H1 (cell line): ENCODE measurements around the gene NOTUM. TPM values are rescaled to one million over a fixed set of nuclear protein-coding genes. Genes with fewer than 3 reads are reported as not detected.

Experiments used
- CTCF ChIA-PET: fragments of 300-600 bp; sonication (Branson Sonifier 250); formaldehyde crosslinking; loops from one replicate; lab custom pipeline; 2021; ENCODE audit not compliant: partially characterized antibody; lab: Charles Lee
- POLR2A ChIA-PET: fragments of 300-600 bp; sonication (Branson Sonifier 250); formaldehyde crosslinking; loops from one replicate; lab custom pipeline; 2021; ENCODE audit warnings: inconsistent platforms; ENCODE audit not compliant: partially characterized antibody; lab: Charles Lee
- DNase-seq, 2 experiments: peaks; one replicate each; pipeline versions ENCODE4 v3.0.0 to v3.0.0-alpha.2; 2010 to 2022; ENCODE audit warnings: low spot score in 2 of 2, low read depth in 1 of 2, mixed read lengths in 1 of 2
- FAIRE-seq: peaks from 2 replicates; lab custom pipeline; 2011; peaks lifted over from hg19 to GRCh38; lab: Jason Lieb, UNC
- H2AFZ ChIP-seq: 2 replicates; pipeline ENCODE4 v1.8.1; 2012; ENCODE audit warnings: low read length, inconsistent platforms
- H2AK5ac ChIP-seq: 2 replicates; pipeline ENCODE4 v1.6.1; 2013; ENCODE audit warnings: low read depth, low read length
- H2BK120ac ChIP-seq: replicated peaks from 2 replicates; pipeline ENCODE3; 2013; ENCODE audit warnings: low read depth, low read length, inconsistent platforms
- H2BK12ac ChIP-seq: 2 replicates; pipeline ENCODE4 v1.6.1; 2013; ENCODE audit warnings: low read depth, low read length
- H2BK15ac ChIP-seq: 2 replicates; pipeline ENCODE4 v1.6.1; 2013; ENCODE audit warnings: low read length
- H2BK20ac ChIP-seq: 2 replicates; pipeline ENCODE4 v1.6.1; 2013; ENCODE audit warnings: low read length
- H2BK5ac ChIP-seq: 2 replicates; pipeline ENCODE4 v1.6.1; 2013; ENCODE audit warnings: low read depth, low read length
- H3K14ac ChIP-seq: 2 replicates; pipeline ENCODE4 v1.6.1; 2013; ENCODE audit warnings: inconsistent platforms; ENCODE audit not compliant: insufficient read length
- H3K18ac ChIP-seq: 2 replicates; pipeline ENCODE4 v1.6.1; 2013; ENCODE audit warnings: low read length; ENCODE audit errors: extremely low read depth
- H3K23ac ChIP-seq: 2 replicates; pipeline ENCODE4 v1.6.1; 2013; ENCODE audit warnings: inconsistent platforms; ENCODE audit not compliant: insufficient read length
- H3K23me2 ChIP-seq: 2 replicates; pipeline ENCODE4 v1.6.1; 2013; ENCODE audit warnings: low read depth, low read length
- H3K27ac ChIP-seq: 2 replicates; pipeline ENCODE4 v1.6.1; 2011; ENCODE audit warnings: low read depth, low read length, inconsistent platforms
- H3K27me3 ChIP-seq, 4 experiments: replicated peaks in 1 of 4; 1 replicate in 1 of 4; 2 replicates in 3 of 4; pipeline versions ENCODE4 v1.6.1 to v1.8.1; 2011 to 2013; ENCODE audit warnings: low read length in 3 of 4, mild to moderate bottlenecking in 3 of 4, inconsistent platforms in 2 of 4, mixed read lengths in 2 of 4, moderate library complexity in 1 of 4; ENCODE audit not compliant: control insufficient read depth in 3 of 4, insufficient read depth in 3 of 4; ENCODE audit errors: extremely low read depth in 1 of 4
- H3K36me3 ChIP-seq, 4 experiments: 2 replicates each; pipeline versions ENCODE4 v1.6.1 to v1.8.1; 2011 to 2013; ENCODE audit warnings: mild to moderate bottlenecking in 4 of 4, low read length in 3 of 4, moderate library complexity in 2 of 4, control low read depth in 1 of 4, inconsistent platforms in 1 of 4; ENCODE audit not compliant: insufficient read depth in 4 of 4, control insufficient read depth in 2 of 4
- H3K4ac ChIP-seq: replicated peaks from 2 replicates; pipeline ENCODE3; 2013; ENCODE audit warnings: low read length, low read depth, mixed read lengths, inconsistent platforms; ENCODE audit not compliant: insufficient read length
- H3K4me1 ChIP-seq, 4 experiments: replicated peaks in 1 of 4; 1 replicate in 1 of 4; 2 replicates in 3 of 4; pipeline versions ENCODE4 v1.6.1 to v1.8.1; 2011 to 2013; ENCODE audit warnings: low read length in 3 of 4, inconsistent platforms in 2 of 4, mixed read lengths in 1 of 4; ENCODE audit not compliant: insufficient read depth in 4 of 4, control insufficient read depth in 3 of 4
- H3K4me2 ChIP-seq, 2 experiments: 2 replicates each; pipeline versions ENCODE4 v1.6.1 to v1.8.1; 2011 to 2013; ENCODE audit warnings: low read depth in 2 of 2, low read length in 2 of 2, control low read depth in 1 of 2, inconsistent platforms in 1 of 2, mild to moderate bottlenecking in 1 of 2; ENCODE audit not compliant: insufficient read depth in 1 of 2
- H3K4me3 ChIP-seq, 4 experiments: fragments of 200-600, 300-600 bp in 1 of 4; sonication (generic), shearing (Covaris generic), sonication (Bioruptor Twin) in 1 of 4; 2 replicates each; pipeline versions ENCODE4 v1.5.1 to v1.8.1; 2011 to 2016; ENCODE audit warnings: low read length in 4 of 4, low read depth in 3 of 4, control low read depth in 2 of 4, inconsistent platforms in 2 of 4, mild to moderate bottlenecking in 2 of 4, mixed read lengths in 1 of 4, moderate library complexity in 1 of 4; ENCODE audit not compliant: insufficient read depth in 2 of 4; ENCODE audit errors: extremely low read depth in 1 of 4
- H3K56ac ChIP-seq: replicated peaks from 2 replicates; pipeline ENCODE3; 2013; ENCODE audit warnings: low read depth, mild to moderate bottlenecking, mixed read lengths, low read length, inconsistent platforms; ENCODE audit not compliant: insufficient read length
- H3K79me1 ChIP-seq: 2 replicates; pipeline ENCODE4 v1.6.1; 2013; ENCODE audit warnings: low read depth, low read length, control low read depth
- H3K79me2 ChIP-seq, 2 experiments: 2 replicates each; pipeline versions ENCODE4 v1.6.1 to v1.8.1; 2012 to 2013; ENCODE audit warnings: low read length in 2 of 2, mild to moderate bottlenecking in 2 of 2, inconsistent platforms in 1 of 2; ENCODE audit not compliant: insufficient read depth in 2 of 2, control insufficient read depth in 1 of 2
- H3K9ac ChIP-seq, 4 experiments: replicated peaks in 1 of 4; 1 replicate in 1 of 4; 2 replicates in 3 of 4; pipeline versions ENCODE4 v1.6.1 to v1.8.1; 2011 to 2013; ENCODE audit warnings: low read depth in 3 of 4, low read length in 3 of 4, control low read depth in 2 of 4, mild to moderate bottlenecking in 2 of 4, moderate library complexity in 2 of 4, inconsistent platforms in 1 of 4; ENCODE audit errors: extremely low read depth in 1 of 4
- H3K9me3 ChIP-seq, 2 experiments: 2 replicates each; pipeline versions ENCODE4 v1.6.1 to v1.8.1; 2012 to 2013; ENCODE audit warnings: mild to moderate bottlenecking in 2 of 2, moderate library complexity in 2 of 2, control low read depth in 1 of 2, inconsistent platforms in 1 of 2, low read depth in 1 of 2, low read length in 1 of 2, mixed read lengths in 1 of 2; ENCODE audit not compliant: insufficient read depth in 2 of 2
- H4K20me1 ChIP-seq, 2 experiments: replicated peaks in 1 of 2; 2 replicates each; pipeline versions ENCODE3 to v1.8.1; 2011 to 2013; ENCODE audit warnings: inconsistent platforms in 2 of 2, low read length in 2 of 2, mild to moderate bottlenecking in 1 of 2; ENCODE audit not compliant: insufficient read depth in 2 of 2, control insufficient read depth in 1 of 2
- H4K5ac ChIP-seq: 2 replicates; pipeline ENCODE4 v1.6.1; 2013; ENCODE audit warnings: low read length, low read depth, mixed read lengths, inconsistent platforms; ENCODE audit not compliant: insufficient read length
- H4K8ac ChIP-seq: 2 replicates; pipeline ENCODE4 v1.8.0; 2013; ENCODE audit warnings: mild to moderate bottlenecking, moderate library complexity, low read length, inconsistent platforms; ENCODE audit not compliant: insufficient read depth; ENCODE audit errors: extremely low read depth
- H4K91ac ChIP-seq: replicated peaks from 2 replicates; pipeline ENCODE3; 2013; ENCODE audit warnings: low read length, mixed read lengths, inconsistent platforms; ENCODE audit not compliant: insufficient read length
- BRCA1 ChIP-seq: IDR thresholded peaks from 2 replicates; pipeline ENCODE4 v1.6.1; 2012; ENCODE audit warnings: low read depth, low read length, improper control_type of control experiment
- JUN ChIP-seq: IDR thresholded peaks from 2 replicates; pipeline ENCODE4 v1.6.1; 2011; ENCODE audit warnings: low read depth, mild to moderate bottlenecking, improper control_type of control experiment, low read length
- JUND ChIP-seq: IDR thresholded peaks from 2 replicates; pipeline ENCODE4 v1.6.1; 2011; ENCODE audit warnings: mild to moderate bottlenecking, improper control_type of control experiment, low read length
- NANOG ChIP-seq: IDR thresholded peaks from 2 replicates; pipeline ENCODE4 v1.6.1; 2011; ENCODE audit warnings: low read length, low read depth, mild to moderate bottlenecking, inconsistent platforms; ENCODE audit not compliant: insufficient read depth, poor library complexity, severe bottlenecking
- POLR2A ChIP-seq, 2 experiments: IDR thresholded peaks; 1 replicate in 1 of 2; 2 replicates in 1 of 2; pipeline ENCODE4 v1.6.1; 2011; ENCODE audit warnings: low read depth in 2 of 2, low read length in 2 of 2, mild to moderate bottlenecking in 2 of 2; ENCODE audit errors: control extremely low read depth in 1 of 2
- SAP30 ChIP-seq: fragments of 300-600 bp; sonication (generic); IDR thresholded peaks from 2 replicates; pipeline ENCODE4 v1.7.1; 2012; ENCODE audit warnings: low read length, moderate library complexity, mild to moderate bottlenecking, inconsistent platforms; ENCODE audit not compliant: insufficient read depth, insufficient replicate concordance
- SP2 ChIP-seq: IDR thresholded peaks from 2 replicates; pipeline ENCODE4 v1.6.1; 2012; ENCODE audit warnings: mild to moderate bottlenecking, low read length, inconsistent platforms
- TBP ChIP-seq: IDR thresholded peaks from 2 replicates; pipeline ENCODE4 v1.6.1; 2011; ENCODE audit warnings: low read depth, low read length, improper control_type of control experiment
- TEAD4 ChIP-seq: IDR thresholded peaks from 2 replicates; pipeline ENCODE4 v1.6.1; 2012; ENCODE audit warnings: low read depth, low read length, inconsistent platforms, mixed read lengths
- WGBS, 2 experiments: shearing (Covaris generic) in 1 of 2; methylation state at CpG; one replicate each; pipeline versions ENCODE4 v1.1.6 to v1.1.7; 2013 to 2015; ENCODE audit warnings: low lambda C conversion rate in 2 of 2, mixed read lengths in 2 of 2, inconsistent platforms in 1 of 2, low coverage in 1 of 2, missing lambda C conversion rate in 1 of 2; ENCODE audit not compliant: insufficient replicate concordance in 2 of 2, insufficient coverage in 1 of 2, insufficient read length in 1 of 2; ENCODE audit errors: extremely low coverage in 1 of 2, missing lambda C conversion rate in 1 of 2; 5-methylcytosine and 5-hydroxymethylcytosine counted together
- polyA plus RNA-seq, 7 experiments: library from polyadenylated mRNA; depleted of rRNA in 3 of 7; stranded (reverse) in 5 of 7; unstranded in 2 of 7; fragments of >200 nt in 5 of 7; fragments of 200-250 nt in 2 of 7; gene quantifications; 1 replicate in 5 of 7; 2 replicates in 1 of 7; 4 replicates in 1 of 7; pipeline versions ENCODE4 v1.2.1 to v1.2.3, GENCODE V29; 2011 to 2013; ENCODE audit warnings: missing spikeins in 2 of 7, mixed read lengths in 2 of 7
- total RNA-seq: library from RNA; stranded (reverse); fragmentation: NEBNext Ultra II Directional; extraction: Animal tissue kit (Norgen Biotek cat#: 25700); gene quantifications from 2 replicates; pipeline ENCODE4 v1.2.1, GENCODE V29; 2021
- TF ChIP-seq, protein P1 (sequence below): IDR thresholded peaks from 2 replicates; pipeline ENCODE4 v1.6.1; 2012; ENCODE audit warnings: inconsistent platforms
- TF ChIP-seq, protein P2 (sequence below): IDR thresholded peaks from 2 replicates; pipeline ENCODE4 v1.6.1; 2012; ENCODE audit warnings: low read length, inconsistent platforms

NOTUM gene
- total and polyA plus RNA-seq, 2 of the 8 experiments (the other 6 are each of a cell fraction or from before 2014, with no cell fraction given) = 0.45 to 0.76 TPM

DNA sequence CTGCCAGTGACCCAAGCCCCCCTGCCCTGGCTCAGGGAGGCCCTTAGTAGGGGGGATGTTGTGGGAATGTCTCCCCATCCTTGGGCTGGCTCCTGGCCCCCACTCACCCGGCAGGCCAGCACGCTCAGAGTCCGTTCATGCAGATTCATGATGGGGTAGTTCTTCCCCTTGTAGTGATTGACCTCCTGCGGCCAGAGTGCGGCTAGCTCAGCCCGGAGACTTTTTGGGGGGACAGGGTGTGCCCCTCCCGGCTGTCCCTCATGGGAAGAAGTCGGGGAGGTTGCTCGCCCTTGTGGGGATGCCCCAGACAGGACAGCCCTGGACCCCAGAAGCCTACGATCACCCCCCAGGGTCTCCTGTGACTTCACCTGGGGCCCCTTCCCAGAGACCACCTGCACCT lies 55.0 kb downstream of the NOTUM start:
- Histone ChIP-seq H4K5ac (no peak overlapping the region), H4K20me1 (peaks cover 4 to 19% of the 10 kb centered on the region in 2 experiments), H3K27me3 (peaks cover 0 to 25% (median 14%) of the 10 kb centered on the region in 4 experiments; a peak in 5 of 7 replicates), H2BK5ac (no peak overlapping the region), H3K23ac (no peak overlapping the region), H2BK20ac (no peak overlapping the region), H3K36me3 (no peaks in the 10 kb centered on the region; a peak in 3 of 8 replicates), H2AK5ac (no peak overlapping the region), H2BK12ac (no peak overlapping the region), H3K18ac (no peak overlapping the region), H3K14ac (no peak overlapping the region), H2AFZ (no peak overlapping the region), H3K9me3 (no peaks in the 10 kb centered on the region), H2BK120ac (no peak overlapping the region), H3K4me3 (no peak overlapping the region), H3K4me1 (peaks cover 0 to 15% (median 8%) of the 10 kb centered on the region in 4 experiments; a peak in 4 of 7 replicates), H3K9ac (no peak overlapping the region), H4K8ac (no peak overlapping the region), H2BK15ac (no peak overlapping the region), H3K79me2 (no peaks in the 10 kb centered on the region), H4K91ac (no peak overlapping the region), H3K79me1 (peaks cover 2% of the 10 kb centered on the region; the same call in 1 of the 2 replicates), H3K23me2 (peaks cover 12% of the 10 kb centered on the region; the same call in 1 of the 2 replicates), H3K27ac (no peak overlapping the region), H3K4ac (no peak overlapping the region), H3K4me2 (no peak overlapping the region), H3K56ac (no peak overlapping the region)
- FAIRE-seq (no peak), DNase-seq (no peak)
- POLR2A ChIA-PET = interaction anchor here (0.7 to 2.0 kb wide), 6 partner anchors 9 to 26 kb away, joined by 3 to 11 read pairs (median 4); partner anchors contain the start of gene ANAPC11
- 81% methylated on average over 5 of the region's 10 CpGs; no CpG with 5 or more reads in 1 of the 2 experiments for WGBS, 2 experiments
- TF ChIP-seq SP2 (no peak), POLR2A (IDR thresholded peaks at IDR 0.05; ENCODE audit: control extremely low read depth in 1 of 2, low read depth in 2 of 2, low read length in 2 of 2) (no peak), TEAD4 (no peak), JUND (no peak), BRCA1 (no peak), SAP30 (no peak), NANOG (no peak), JUN (no peak), TBP (no peak)
- TF ChIP-seq, protein P1, sequence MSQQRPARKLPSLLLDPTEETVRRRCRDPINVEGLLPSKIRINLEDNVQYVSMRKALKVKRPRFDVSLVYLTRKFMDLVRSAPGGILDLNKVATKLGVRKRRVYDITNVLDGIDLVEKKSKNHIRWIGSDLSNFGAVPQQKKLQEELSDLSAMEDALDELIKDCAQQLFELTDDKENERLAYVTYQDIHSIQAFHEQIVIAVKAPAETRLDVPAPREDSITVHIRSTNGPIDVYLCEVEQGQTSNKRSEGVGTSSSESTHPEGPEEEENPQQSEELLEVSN = no peak
- TF ChIP-seq, protein P2, sequence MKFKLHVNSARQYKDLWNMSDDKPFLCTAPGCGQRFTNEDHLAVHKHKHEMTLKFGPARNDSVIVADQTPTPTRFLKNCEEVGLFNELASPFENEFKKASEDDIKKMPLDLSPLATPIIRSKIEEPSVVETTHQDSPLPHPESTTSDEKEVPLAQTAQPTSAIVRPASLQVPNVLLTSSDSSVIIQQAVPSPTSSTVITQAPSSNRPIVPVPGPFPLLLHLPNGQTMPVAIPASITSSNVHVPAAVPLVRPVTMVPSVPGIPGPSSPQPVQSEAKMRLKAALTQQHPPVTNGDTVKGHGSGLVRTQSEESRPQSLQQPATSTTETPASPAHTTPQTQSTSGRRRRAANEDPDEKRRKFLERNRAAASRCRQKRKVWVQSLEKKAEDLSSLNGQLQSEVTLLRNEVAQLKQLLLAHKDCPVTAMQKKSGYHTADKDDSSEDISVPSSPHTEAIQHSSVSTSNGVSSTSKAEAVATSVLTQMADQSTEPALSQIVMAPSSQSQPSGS = no peak
- CTCF ChIA-PET = interaction anchor here (0.6 to 1.6 kb wide), 7 partner anchors 10 to 164 kb away, joined by 3 to 7 read pairs (median 4); no protein-coding TSS in a partner anchor
